HCT116 (cell line): ENCODE results near the gene CFAP43. TPM values are rescaled to one million over a fixed set of nuclear protein-coding genes. Genes with fewer than 3 reads are reported as not detected.

Experiments
- ATAC-seq: fragments of 200-7000 bp; cut with Tn5 transposase; 2 replicates; pipeline ENCODE4 v1.9.1; 2020; ENCODE audit warnings: mild to moderate bottlenecking, moderate library complexity
- BruUV-seq: library from RNA; stranded (reverse); fragments of 400-500 nt; replicated peaks from 2 replicates; lab custom pipeline; 2021; lab: Mats Ljungman, UMichigan
- CTCF ChIA-PET: fragments of 300-600 bp; sonication (Branson Sonifier 250); formaldehyde crosslinking; loops from one replicate; lab custom pipeline; 2021; ENCODE audit warnings: antibody characterized with exemption; lab: Charles Lee
- POLR2A ChIA-PET: fragments of 300-600, 350-600 bp; sonication (Branson Sonifier 250); formaldehyde crosslinking; loops from one replicate; lab custom pipeline; 2021; ENCODE audit warnings: antibody characterized with exemption; lab: Charles Lee
- RAD21 ChIA-PET, 2 experiments: fragments of 300-600 bp; sonication (Branson Sonifier 250); formaldehyde crosslinking; loops; one replicate each; lab custom pipeline; 2023; ENCODE audit warnings: low total read pairs in 2 of 2; ENCODE audit not compliant: uncharacterized antibody in 2 of 2, unreplicated experiment in 2 of 2, low non-redundant PET in 1 of 2; lab: Charles Lee
- DNase-seq: peaks from one replicate; pipeline ENCODE4 v3.0.0-alpha.2; 2010; ENCODE audit warnings: low read depth, low spot score
- H2AFZ ChIP-seq: fragments of 200-600 bp; shearing (Covaris generic), sonication (generic); 2 replicates; pipeline ENCODE4 v1.6.1; 2017; ENCODE audit warnings: low read depth, mixed run types, mixed read lengths, antibody characterized with exemption, low read length; ENCODE audit not compliant: poor library complexity, severe bottlenecking
- H3K27ac ChIP-seq: 2 replicates; pipeline ENCODE4 v1.5.1; 2012; ENCODE audit warnings: low read depth, low read length
- H3K27me3 ChIP-seq: fragments of 200-600 bp; sonication (generic); 2 replicates; pipeline ENCODE4 v1.6.1; 2016; ENCODE audit warnings: mixed run types, low read length, mixed read lengths; ENCODE audit not compliant: insufficient read depth
- H3K36me3 ChIP-seq, 2 experiments: fragments of 200-500 bp in 1 of 2; fragments of 200-600 bp in 1 of 2; sonication (Bioruptor generic) in 1 of 2; sonication (generic) in 1 of 2; 2 replicates each; pipeline versions ENCODE4 v1.5.1 to v1.6.1; 2014 to 2016; ENCODE audit warnings: low read length in 2 of 2, inconsistent platforms in 1 of 2, mixed read lengths in 1 of 2, mixed run types in 1 of 2; ENCODE audit not compliant: insufficient read depth in 2 of 2, control insufficient read depth in 1 of 2
- H3K4me1 ChIP-seq, 2 experiments: fragments of 200-600 bp in 1 of 2; sonication (generic) in 1 of 2; 2 replicates each; pipeline versions ENCODE4 v1.5.1 to v1.6.1; 2012 to 2017; ENCODE audit warnings: low read length in 2 of 2, inconsistent platforms in 1 of 2, mild to moderate bottlenecking in 1 of 2, mixed read lengths in 1 of 2, mixed run types in 1 of 2, moderate library complexity in 1 of 2; ENCODE audit not compliant: insufficient read depth in 2 of 2, control insufficient read depth in 1 of 2
- H3K4me2 ChIP-seq: fragments of 200-600 bp; sonication (generic); 2 replicates; pipeline ENCODE4 v1.6.1; 2017; ENCODE audit warnings: mixed run types, low read length, mixed read lengths
- H3K4me3 ChIP-seq, 2 experiments: fragments of 200-600 bp in 1 of 2; sonication (generic) in 1 of 2; replicated peaks in 1 of 2; 2 replicates each; pipeline ENCODE4 v1.5.1; 2011 to 2016; ENCODE audit warnings: low read length in 2 of 2, control low read depth in 1 of 2, low read depth in 1 of 2, mild to moderate bottlenecking in 1 of 2, mixed read lengths in 1 of 2, mixed run types in 1 of 2
- H3K79me2 ChIP-seq: fragments of 200-600 bp; sonication (generic); 2 replicates; pipeline ENCODE4 v1.6.1; 2017; ENCODE audit warnings: mild to moderate bottlenecking, mixed run types, low read length, moderate library complexity, mixed read lengths; ENCODE audit not compliant: insufficient read depth
- H3K9ac ChIP-seq: fragments of 200-600 bp; sonication (generic); 2 replicates; pipeline ENCODE4 v1.6.1; 2016; ENCODE audit warnings: low read length, mixed read lengths
- H3K9me2 ChIP-seq: fragments of 200-600 bp; sonication (generic), shearing (Covaris generic); 2 replicates; pipeline ENCODE4 v1.6.1; 2017; ENCODE audit warnings: mixed run types, mild to moderate bottlenecking, moderate library complexity; ENCODE audit not compliant: insufficient read depth
- H3K9me3 ChIP-seq, 2 experiments: fragments of 200-500 bp in 1 of 2; fragments of 200-600 bp in 1 of 2; sonication (Bioruptor generic) in 1 of 2; sonication (generic) in 1 of 2; 2 replicates each; pipeline ENCODE4 v1.6.1; 2014 to 2017; ENCODE audit warnings: low read length in 2 of 2, mixed read lengths in 2 of 2, inconsistent platforms in 1 of 2, low read depth in 1 of 2, mild to moderate bottlenecking in 1 of 2, mixed run types in 1 of 2, moderate library complexity in 1 of 2; ENCODE audit not compliant: control insufficient read depth in 1 of 2, insufficient read depth in 1 of 2
- H4K20me1 ChIP-seq: fragments of 200-600 bp; sonication (generic), shearing (Covaris generic); 2 replicates; pipeline ENCODE4 v1.6.1; 2017; ENCODE audit warnings: mixed run types, mild to moderate bottlenecking, moderate library complexity; ENCODE audit not compliant: insufficient read depth
- CBX3 ChIP-seq: IDR thresholded peaks from 2 replicates; pipeline ENCODE4 v1.6.1; 2012; ENCODE audit warnings: low read depth
- EGR1 ChIP-seq: IDR thresholded peaks from 2 replicates; pipeline ENCODE4 v1.6.1; 2012; ENCODE audit warnings: low read depth
- EZH2phosphoT487 ChIP-seq: fragments of 200-600 bp; IDR thresholded peaks from 2 replicates; pipeline ENCODE4 v1.6.1; 2018; ENCODE audit warnings: antibody characterized with exemption, borderline replicate concordance
- POLR2A ChIP-seq: IDR thresholded peaks from 2 replicates; pipeline ENCODE4 v1.7.0; 2011; ENCODE audit warnings: borderline replicate concordance; ENCODE audit not compliant: insufficient read depth, insufficient read length; ENCODE audit errors: extremely low read depth
- POLR2AphosphoS5 ChIP-seq: IDR thresholded peaks from 2 replicates; pipeline ENCODE4 v1.6.1; 2011; ENCODE audit warnings: mild to moderate bottlenecking, low read depth, low read length, moderate library complexity
- SP1 ChIP-seq: IDR thresholded peaks from 2 replicates; pipeline ENCODE4 v1.6.1; 2012; ENCODE audit warnings: low read depth
- ZBTB33 ChIP-seq: IDR thresholded peaks from 2 replicates; pipeline ENCODE4 v1.6.1; 2011; ENCODE audit warnings: mild to moderate bottlenecking, low read length, moderate library complexity; ENCODE audit not compliant: insufficient replicate concordance; ENCODE audit errors: extremely low read depth
- ZFX ChIP-seq: fragments of 450-650 bp; IDR thresholded peaks from 2 replicates; pipeline ENCODE4 v1.6.1; 2017
- intact Hi-C: fragments of 100-400 bp; cut with micrococcal nuclease; formaldehyde crosslinking; loops from 2 replicates; pipeline ENCODE4 v1.10.0; 2022
- total RNA-seq: library from RNA; stranded (reverse); gene quantifications from one replicate; pipeline ENCODE4 v1.2.1, GENCODE V29; 2021; ENCODE audit not compliant: unreplicated experiment
- TF ChIP-seq, protein P1 (sequence below): IDR thresholded peaks from 2 replicates; pipeline ENCODE4 v1.6.1; 2012; ENCODE audit warnings: low read depth

Gene CFAP43
- total RNA-seq, 1 experiment from 2014 or later: 4.0 TPM

GRCh38 chr10:104201636-104202035 is 30.5 kb downstream of the CFAP43 start:
- ChIA-PET CTCF (no interaction called here), RAD21 (no interaction called here), POLR2A (no interaction called here)
- H4K20me1 ChIP-seq: no peaks in the 10 kb centered on the region
- peaks cover 10 to 13% of the 10 kb centered on the region in 2 experiments for H3K4me1 ChIP-seq
- H2AFZ ChIP-seq: no peak overlapping the region
- H3K9me2 ChIP-seq: no peaks in the 10 kb centered on the region; the same call in 1 of the 2 replicates
- H3K36me3 ChIP-seq: no peaks in the 10 kb centered on the region
- intact Hi-C loops: no loop called here
- BruUV-seq: no TSS peak
- H3K9ac ChIP-seq: no peak overlapping the region
- ATAC-seq (no peak), DNase-seq (no peak)
- no peak overlapping the region for H3K4me3 ChIP-seq
- no peaks in the 10 kb centered on the region for H3K27me3 ChIP-seq
- no peak for TF ChIP-seq POLR2AphosphoS5
- TF ChIP-seq POLR2A: no peak
- no peak for TF ChIP-seq EZH2phosphoT487
- no peak for TF ChIP-seq CBX3
- TF ChIP-seq ZBTB33: no peak
- TF ChIP-seq ZFX: no peak
- TF ChIP-seq EGR1: no peak
- no peak for TF ChIP-seq SP1
- TF ChIP-seq, protein P1, sequence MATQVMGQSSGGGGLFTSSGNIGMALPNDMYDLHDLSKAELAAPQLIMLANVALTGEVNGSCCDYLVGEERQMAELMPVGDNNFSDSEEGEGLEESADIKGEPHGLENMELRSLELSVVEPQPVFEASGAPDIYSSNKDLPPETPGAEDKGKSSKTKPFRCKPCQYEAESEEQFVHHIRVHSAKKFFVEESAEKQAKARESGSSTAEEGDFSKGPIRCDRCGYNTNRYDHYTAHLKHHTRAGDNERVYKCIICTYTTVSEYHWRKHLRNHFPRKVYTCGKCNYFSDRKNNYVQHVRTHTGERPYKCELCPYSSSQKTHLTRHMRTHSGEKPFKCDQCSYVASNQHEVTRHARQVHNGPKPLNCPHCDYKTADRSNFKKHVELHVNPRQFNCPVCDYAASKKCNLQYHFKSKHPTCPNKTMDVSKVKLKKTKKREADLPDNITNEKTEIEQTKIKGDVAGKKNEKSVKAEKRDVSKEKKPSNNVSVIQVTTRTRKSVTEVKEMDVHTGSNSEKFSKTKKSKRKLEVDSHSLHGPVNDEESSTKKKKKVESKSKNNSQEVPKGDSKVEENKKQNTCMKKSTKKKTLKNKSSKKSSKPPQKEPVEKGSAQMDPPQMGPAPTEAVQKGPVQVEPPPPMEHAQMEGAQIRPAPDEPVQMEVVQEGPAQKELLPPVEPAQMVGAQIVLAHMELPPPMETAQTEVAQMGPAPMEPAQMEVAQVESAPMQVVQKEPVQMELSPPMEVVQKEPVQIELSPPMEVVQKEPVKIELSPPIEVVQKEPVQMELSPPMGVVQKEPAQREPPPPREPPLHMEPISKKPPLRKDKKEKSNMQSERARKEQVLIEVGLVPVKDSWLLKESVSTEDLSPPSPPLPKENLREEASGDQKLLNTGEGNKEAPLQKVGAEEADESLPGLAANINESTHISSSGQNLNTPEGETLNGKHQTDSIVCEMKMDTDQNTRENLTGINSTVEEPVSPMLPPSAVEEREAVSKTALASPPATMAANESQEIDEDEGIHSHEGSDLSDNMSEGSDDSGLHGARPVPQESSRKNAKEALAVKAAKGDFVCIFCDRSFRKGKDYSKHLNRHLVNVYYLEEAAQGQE: no peak
- TF ChIP-seq, all 23 proteins: peak for 0
- Histone ChIP-seq H3K27ac (no peak overlapping the region), H3K79me2 (no peaks in the 10 kb centered on the region), H3K4me2 (no peak overlapping the region), H3K9me3 (no peaks in the 10 kb centered on the region)
